GM18867 (cell line): ENCODE results near the gene REEP1.
"Not testable (repeated sequence)": the region's sequence is repeated elsewhere in the genome, so short reads cannot be mapped to it uniquely, and the experiment has no call there.

ENCODE experiments used
- ATAC-seq: cut with Tn5 transposase; IDR thresholded peaks from one replicate; pipeline ENCODE4 v1.9.1; 2021; ENCODE audit warnings: mild to moderate bottlenecking, moderate library complexity; ENCODE audit not compliant: unreplicated experiment

REEP1 gene

GRCh38 chr2:86347401-86347800 is 10.0 kb upstream of the REEP1 start:
- no peak for ATAC-seq

GRCh38 chr2:86345783-86346370 is 8.5 kb upstream of the REEP1 start:
- ATAC-seq, result not testable (repeated sequence)

GRCh38 chr2:86344404-86344803 is 7.0 kb upstream of the REEP1 start:
- no peak for ATAC-seq

- ATAC-seq, result no peak
Observed at GRCh38 chr2:86342488-86342887, 5.1 kb upstream of the REEP1 start.

- no peak for ATAC-seq
Observed at GRCh38 chr2:86341470-86341869, 4.0 kb upstream of the REEP1 start.

- no peak for ATAC-seq
Observed at GRCh38 chr2:86338778-86339295, 1.4 kb upstream of the REEP1 start.

- ATAC-seq, result no peak
Observed at GRCh38 chr2:86336675-86337243, 667 bp downstream of the REEP1 start.

GRCh38 chr2:86335865-86336674 is 1.4 kb downstream of the REEP1 start:
- no peak for ATAC-seq

GRCh38 chr2:86333378-86333777 is 4.0 kb downstream of the REEP1 start:
- ATAC-seq, result no peak

- ATAC-seq, result no peak
Observed at GRCh38 chr2:86332654-86333053, 4.8 kb downstream of the REEP1 start.

GRCh38 chr2:86331384-86331783 is 6.0 kb downstream of the REEP1 start:
- no peak for ATAC-seq

- no peak for ATAC-seq
Observed at GRCh38 chr2:86330001-86330400, 7.4 kb downstream of the REEP1 start.

- ATAC-seq, result no peak
Observed at GRCh38 chr2:86323273-86324021, 14.0 kb downstream of the REEP1 start.

GRCh38 chr2:86319700-86320580 is 17.5 kb downstream of the REEP1 start:
- no peak for ATAC-seq

- ATAC-seq, result no peak
Observed at GRCh38 chr2:86315084-86315483, 22.3 kb downstream of the REEP1 start.

- no peak for ATAC-seq
Observed at GRCh38 chr2:86314125-86314524, 23.3 kb downstream of the REEP1 start.

- no peak for ATAC-seq
Observed at GRCh38 chr2:86313341-86313740, 24.1 kb downstream of the REEP1 start.

- ATAC-seq, result no peak
Observed at GRCh38 chr2:86311879-86312278, 25.5 kb downstream of the REEP1 start.

- ATAC-seq, result no peak
Observed at GRCh38 chr2:86309966-86310365, 27.5 kb downstream of the REEP1 start.

- no peak for ATAC-seq
Observed at GRCh38 chr2:86308984-86309695, 28.3 kb downstream of the REEP1 start.
